GM23248 (cell line): ENCODE measurements around the gene COX7B2. TPM values are rescaled to one million over a fixed set of nuclear protein-coding genes. Genes with fewer than 3 reads are reported as not detected.

ENCODE experiments used
- DNase-seq: peaks from one replicate; pipeline ENCODE4 v3.0.0-alpha.2; 2015
- H2AFZ ChIP-seq: fragments of 200-600 bp; sonication (generic); 2 replicates; pipeline ENCODE4 v1.6.1; 2016; ENCODE audit warnings: antibody characterized with exemption
- H3F3A ChIP-seq: fragments of 200-600 bp; sonication (generic); 2 replicates; pipeline ENCODE4 v1.6.1; 2016; ENCODE audit warnings: mild to moderate bottlenecking, antibody characterized with exemption, mixed run types; ENCODE audit not compliant: insufficient read depth
- H3K27ac ChIP-seq: fragments of 200-600 bp; sonication (generic); 2 replicates; pipeline ENCODE4 v1.5.1; 2016; ENCODE audit warnings: mild to moderate bottlenecking
- H3K27me3 ChIP-seq: fragments of 200-600 bp; sonication (generic); replicated peaks from 2 replicates; pipeline ENCODE4 v1.6.1; 2016; ENCODE audit warnings: mild to moderate bottlenecking; ENCODE audit not compliant: insufficient read depth
- H3K36me3 ChIP-seq: fragments of 200-600 bp; sonication (generic); 2 replicates; pipeline ENCODE4 v1.6.1; 2016; ENCODE audit warnings: low read depth, mild to moderate bottlenecking
- H3K4me1 ChIP-seq: fragments of 200-600 bp; sonication (generic); 2 replicates; pipeline ENCODE4 v1.6.1; 2016; ENCODE audit warnings: mild to moderate bottlenecking; ENCODE audit not compliant: insufficient read depth
- H3K4me2 ChIP-seq: fragments of 200-600 bp; sonication (generic); one replicate; pipeline ENCODE4 v1.6.1; 2016; ENCODE audit warnings: mild to moderate bottlenecking; ENCODE audit not compliant: unreplicated experiment
- H3K4me3 ChIP-seq: fragments of 200-600 bp; sonication (generic); 2 replicates; pipeline ENCODE4 v1.5.1; 2016; ENCODE audit warnings: mild to moderate bottlenecking
- H3K79me2 ChIP-seq: fragments of 200-600 bp; sonication (generic); 2 replicates; pipeline ENCODE4 v1.6.1; 2016; ENCODE audit warnings: mild to moderate bottlenecking; ENCODE audit not compliant: insufficient read depth
- H3K9ac ChIP-seq: fragments of 200-600 bp; sonication (generic); 2 replicates; pipeline ENCODE4 v1.6.1; 2016; ENCODE audit warnings: mild to moderate bottlenecking
- H3K9me2 ChIP-seq: fragments of 200-600 bp; sonication (generic); 2 replicates; pipeline ENCODE4 v1.6.1; 2016; ENCODE audit warnings: mixed run types, mild to moderate bottlenecking, moderate library complexity; ENCODE audit not compliant: insufficient read depth
- H3K9me3 ChIP-seq: fragments of 200-600 bp; sonication (generic); one replicate; pipeline ENCODE4 v1.6.1; 2017; ENCODE audit warnings: low read depth
- H4K20me1 ChIP-seq: fragments of 200-600 bp; sonication (generic); 2 replicates; pipeline ENCODE4 v1.6.0; 2016; ENCODE audit not compliant: insufficient read depth
- EZH2 ChIP-seq: fragments of 200-600 bp; sonication (generic); IDR thresholded peaks from 2 replicates; pipeline ENCODE4 v1.6.1; 2018; ENCODE audit warnings: antibody characterized with exemption, mild to moderate bottlenecking; ENCODE audit not compliant: insufficient read depth, poor library complexity, severe bottlenecking
- EZH2phosphoT487 ChIP-seq: fragments of 200-600 bp; sonication (generic); IDR thresholded peaks from 2 replicates; pipeline ENCODE4 v1.6.1; 2018; ENCODE audit warnings: antibody characterized with exemption, moderate library complexity, mild to moderate bottlenecking, low read depth; ENCODE audit not compliant: insufficient read depth
- WGBS, 2 experiments: methylation state at CpG; one replicate each; pipeline ENCODE4 v1.1.6; 2015 to 2017; ENCODE audit warnings: low lambda C conversion rate in 2 of 2, low coverage in 1 of 2; ENCODE audit errors: missing lambda C conversion rate in 2 of 2; 5-methylcytosine and 5-hydroxymethylcytosine counted together
- in situ Hi-C: fragments of 300-500 bp; cut with MboI; formaldehyde crosslinking; loops from 2 replicates; pipeline ENCODE4 v1.15.0; 2020
- polyA plus RNA-seq: library from polyadenylated mRNA; unstranded; fragments of >200 nt; fragmentation: Nextera tagmentation; extraction: Ambion mirVana; gene quantifications from 2 replicates; pipeline ENCODE4 v1.2.1, GENCODE V29; 2016
- total RNA-seq: library from RNA; depleted of rRNA; stranded (reverse); fragments of >200 nt; shearing (Covaris generic); gene quantifications from 2 replicates; pipeline ENCODE4 v1.2.3, GENCODE V29; 2014; rRNA removed

Gene COX7B2
- total RNA-seq (not detected in 2 replicates), polyA plus RNA-seq (not detected in 2 replicates)

GRCh38 chr4:46909078-46909477, at the start of gene COX7B2:
COX7B2 (minus strand) TSS chr4:46909245; CDS start chr4:46735192, 174,053 bp downstream.
- Histone ChIP-seq H3K27me3 (no peaks in the 10 kb centered on the region), H3K9me2 (no peaks in the 10 kb centered on the region), H3K9ac (no peak within 1 kb of the TSS), H3K79me2 (no peaks in the 10 kb centered on the region), H3K27ac (no peak within 1 kb of the TSS), H3K4me3 (no peak within 1 kb of the TSS), H3F3A (no peaks in the 10 kb centered on the region), H3K9me3 (no peaks in the 10 kb centered on the region), H3K4me1 (no peaks in the 10 kb centered on the region), H3K36me3 (no peaks in the 10 kb centered on the region), H4K20me1 (no peaks in the 10 kb centered on the region), H2AFZ (no peak within 1 kb of the TSS), H3K4me2 (no peak within 1 kb of the TSS)
- in situ Hi-C loops, result no loop called here
- DNase-seq, result no peak
- TF ChIP-seq EZH2phosphoT487, result no peak
- no peak for TF ChIP-seq EZH2
- 55 to 63% methylated on average over 12 of the region's 12 CpGs for WGBS, 2 experiments

GRCh38 chr4:46956451-46956850, 47.4 kb upstream of the COX7B2 start:
- no peaks in the 10 kb centered on the region for H4K20me1 ChIP-seq
- H3F3A ChIP-seq, result no peaks in the 10 kb centered on the region
- H3K4me3 ChIP-seq, result no peak overlapping the region
- WGBS, 2 experiments, result 51 to 61% methylated on average over 4 of the region's 4 CpGs
- no peaks in the 10 kb centered on the region for H3K9me2 ChIP-seq
- no peak overlapping the region for H3K9ac ChIP-seq
- TF ChIP-seq EZH2phosphoT487 (no peak), EZH2 (no peak)
- in situ Hi-C loops, result no loop called here
- DNase-seq, result no peak
- H2AFZ ChIP-seq, result no peak overlapping the region
- H3K79me2 ChIP-seq, result no peaks in the 10 kb centered on the region
- no peaks in the 10 kb centered on the region for H3K9me3 ChIP-seq
- H3K36me3 ChIP-seq, result no peaks in the 10 kb centered on the region
- H3K4me1 ChIP-seq, result no peaks in the 10 kb centered on the region
- H3K27me3 ChIP-seq, result no peaks in the 10 kb centered on the region
- no peak overlapping the region for H3K4me2 ChIP-seq
- H3K27ac ChIP-seq, result no peak overlapping the region

GRCh38 chr4:46955601-46956000, 46.6 kb upstream of the COX7B2 start:
- no peak for TF ChIP-seq EZH2
- TF ChIP-seq EZH2phosphoT487, result no peak
- no peaks in the 10 kb centered on the region for H4K20me1 ChIP-seq
- no peaks in the 10 kb centered on the region for H3K4me1 ChIP-seq
- no peaks in the 10 kb centered on the region for H3K27me3 ChIP-seq
- in situ Hi-C loops, result no loop called here
- no peaks in the 10 kb centered on the region for H3K9me2 ChIP-seq
- no peaks in the 10 kb centered on the region for H3K9me3 ChIP-seq
- no peak overlapping the region for H3K9ac ChIP-seq
- no peak for DNase-seq
- no peak overlapping the region for H2AFZ ChIP-seq
- H3K36me3 ChIP-seq, result no peaks in the 10 kb centered on the region
- H3K4me3 ChIP-seq, result no peak overlapping the region
- H3K79me2 ChIP-seq, result no peaks in the 10 kb centered on the region
- no peak overlapping the region for H3K27ac ChIP-seq
- no peak overlapping the region for H3K4me2 ChIP-seq
- H3F3A ChIP-seq, result no peaks in the 10 kb centered on the region

- in situ Hi-C loops, result no loop called here
- H3K9me2 ChIP-seq, result no peaks in the 10 kb centered on the region
- no peaks in the 10 kb centered on the region for H3K36me3 ChIP-seq
Observed at GRCh38 chr4:46954643-46955042, 45.6 kb upstream of the COX7B2 start.

GRCh38 chr4:46953564-46953963, 44.5 kb upstream of the COX7B2 start:
- no peaks in the 10 kb centered on the region for H3K79me2 ChIP-seq

More at GRCh38 chr4:46954643-46955042, 45.6 kb upstream of the COX7B2 start:
- H3K27me3 ChIP-seq, result no peaks in the 10 kb centered on the region
- H3K9me3 ChIP-seq, result no peaks in the 10 kb centered on the region
- no peaks in the 10 kb centered on the region for H3K4me1 ChIP-seq
- H4K20me1 ChIP-seq, result no peaks in the 10 kb centered on the region
- no peaks in the 10 kb centered on the region for H3F3A ChIP-seq
- no peak overlapping the region for H2AFZ ChIP-seq
- H3K9ac ChIP-seq, result no peak overlapping the region
- TF ChIP-seq EZH2 (no peak), EZH2phosphoT487 (no peak)
- H3K27ac ChIP-seq, result no peak overlapping the region
- no peak overlapping the region for H3K4me2 ChIP-seq
- H3K79me2 ChIP-seq, result no peaks in the 10 kb centered on the region
- DNase-seq, result no peak
- H3K4me3 ChIP-seq, result no peak overlapping the region

More at GRCh38 chr4:46953564-46953963, 44.5 kb upstream of the COX7B2 start:
- Histone ChIP-seq H2AFZ (no peak overlapping the region), H3F3A (no peaks in the 10 kb centered on the region), H3K9ac (no peak overlapping the region), H3K9me2 (no peaks in the 10 kb centered on the region), H4K20me1 (no peaks in the 10 kb centered on the region), H3K27ac (no peak overlapping the region), H3K36me3 (no peaks in the 10 kb centered on the region), H3K9me3 (no peaks in the 10 kb centered on the region), H3K27me3 (no peaks in the 10 kb centered on the region), H3K4me3 (no peak overlapping the region), H3K4me2 (no peak overlapping the region), H3K4me1 (no peaks in the 10 kb centered on the region)
- WGBS, 2 experiments, result 25 to 26% methylated on average over 2 of the region's 2 CpGs
- no peak for DNase-seq
- in situ Hi-C loops, result no loop called here
- TF ChIP-seq EZH2 (no peak), EZH2phosphoT487 (no peak)
